KMS-11 (cell line): ENCODE results near the gene RTL10.
"Not testable (repeated sequence)": the region's sequence is repeated elsewhere in the genome, so short reads cannot be mapped to it uniquely, and the experiment has no call there.

Source experiments
- H2AFZ ChIP-seq: fragments of 200-600 bp; sonication (generic); 2 replicates; pipeline ENCODE4 v1.6.1; 2016; ENCODE audit warnings: antibody characterized with exemption, mixed run types, low read depth
- H3K27ac ChIP-seq: fragments of 200-600 bp; sonication (generic); 2 replicates; pipeline ENCODE4 v1.6.1; 2016; ENCODE audit warnings: mild to moderate bottlenecking, mixed run types
- H3K27me3 ChIP-seq: fragments of 200-600 bp; sonication (generic); 2 replicates; pipeline ENCODE4 v1.6.1; 2017; ENCODE audit warnings: mild to moderate bottlenecking, low read depth, mixed run types, moderate library complexity; ENCODE audit not compliant: insufficient read depth
- H3K36me3 ChIP-seq: fragments of 200-600 bp; sonication (generic); 2 replicates; pipeline ENCODE4 v1.6.1; 2017; ENCODE audit warnings: mild to moderate bottlenecking, mixed run types; ENCODE audit not compliant: insufficient read depth
- H3K4me1 ChIP-seq: fragments of 200-600 bp; sonication (generic); 2 replicates; pipeline ENCODE4 v1.6.1; 2016; ENCODE audit warnings: mild to moderate bottlenecking, low read depth, mixed run types; ENCODE audit not compliant: poor library complexity, severe bottlenecking
- H3K4me2 ChIP-seq: fragments of 200-600 bp; sonication (generic); 2 replicates; pipeline ENCODE4 v1.7.0; 2016; ENCODE audit warnings: mild to moderate bottlenecking, mixed run types
- H3K4me3 ChIP-seq: fragments of 200-600 bp; sonication (generic); IDR thresholded peaks from 2 replicates; pipeline ENCODE4 v1.6.1; 2017; ENCODE audit warnings: low read depth, low read length, mixed read lengths; ENCODE audit not compliant: insufficient read depth
- H3K79me2 ChIP-seq: fragments of 200-600 bp; sonication (generic); 2 replicates; pipeline ENCODE4 v1.6.1; 2016; ENCODE audit warnings: low read depth, mixed run types; ENCODE audit not compliant: insufficient read depth
- H3K9ac ChIP-seq: fragments of 200-600 bp; sonication (generic); 2 replicates; pipeline ENCODE4 v1.6.1; 2016; ENCODE audit warnings: mild to moderate bottlenecking, mixed run types
- H4K20me1 ChIP-seq: fragments of 200-600 bp; sonication (generic); 2 replicates; pipeline ENCODE4 v1.6.1; 2016; ENCODE audit warnings: mild to moderate bottlenecking, mixed run types; ENCODE audit not compliant: insufficient read depth
- CTCF ChIP-seq: fragments of 200-600 bp; sonication (generic); conservative IDR thresholded peaks from 2 replicates; pipeline ENCODE4 v1.6.1; 2017; ENCODE audit warnings: low read depth, mild to moderate bottlenecking, antibody characterized with exemption, low read length, moderate library complexity, mixed read lengths

RTL10 gene

GRCh38 chr22:19836512-19836911, 18.2 kb downstream of the RTL10 start:
- Histone ChIP-seq H3K27ac (no peak overlapping the region), H3K4me3 (no peak overlapping the region), H3K36me3 (no peaks in the 10 kb centered on the region), H3K4me2 (no peak overlapping the region), H2AFZ (no peak overlapping the region), H3K9ac (no peak overlapping the region), H4K20me1 (no peaks in the 10 kb centered on the region), H3K27me3 (no peaks in the 10 kb centered on the region), H3K4me1 (peaks cover 17% of the 10 kb centered on the region), H3K79me2 (no peaks in the 10 kb centered on the region; the same call in 1 of the 2 replicates)
- no peak for TF ChIP-seq CTCF

DNA sequence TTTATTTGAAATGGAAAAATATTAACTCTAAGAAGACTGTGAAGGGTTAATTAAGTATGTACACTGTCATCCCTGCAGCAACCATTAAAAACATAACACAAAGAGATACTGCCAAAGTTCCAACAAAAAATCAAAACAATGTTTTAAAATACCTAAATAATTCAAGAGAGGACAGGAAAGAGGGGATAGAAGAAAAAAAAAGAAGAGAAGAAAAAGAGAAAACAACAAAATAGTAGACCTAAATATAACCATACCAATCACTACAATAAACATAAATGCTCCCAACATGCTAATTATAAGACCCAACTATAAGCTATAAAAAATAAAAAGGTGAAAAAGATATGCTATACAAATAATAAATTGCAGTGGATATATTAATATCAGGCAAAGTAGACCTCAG, 20.1 kb downstream of the RTL10 start:
- Histone ChIP-seq H3K4me1 (peaks cover 17% of the 10 kb centered on the region), H4K20me1 (no peaks in the 10 kb centered on the region), H3K36me3 (no peaks in the 10 kb centered on the region), H3K27me3 (no peaks in the 10 kb centered on the region), H3K79me2 (no peaks in the 10 kb centered on the region; the same call in 1 of the 2 replicates), H3K27ac (no peak overlapping the region), H2AFZ (no peak overlapping the region), H3K9ac (no peak overlapping the region), H3K4me2 (no peak overlapping the region), H3K4me3 (no peak overlapping the region)
- TF ChIP-seq CTCF = no peak

DNA sequence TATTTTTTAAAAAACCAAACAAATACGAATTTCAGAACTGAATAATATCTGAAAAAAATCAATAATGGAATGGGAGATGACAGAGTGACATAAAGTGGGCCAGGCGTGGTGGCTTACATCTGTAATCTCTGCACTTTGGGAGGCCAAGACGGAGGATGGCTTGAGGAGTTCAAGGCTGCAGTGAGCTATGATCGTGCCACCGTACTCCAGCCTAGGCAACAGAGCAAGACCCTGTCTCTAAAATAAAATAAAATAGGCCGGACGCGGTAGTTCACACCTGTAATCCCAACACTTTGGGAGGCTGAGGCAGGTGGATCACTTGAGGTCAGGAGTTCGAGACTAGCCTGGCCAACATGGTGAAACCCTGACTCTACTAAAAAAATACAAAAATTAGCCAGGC, 21.3 kb downstream of the RTL10 start:
- not testable (repeated sequence) for H2AFZ ChIP-seq, H4K20me1 ChIP-seq, H3K36me3 ChIP-seq, H3K79me2 ChIP-seq, H3K9ac ChIP-seq, H3K4me3 ChIP-seq, H3K4me2 ChIP-seq, H3K27me3 ChIP-seq, H3K27ac ChIP-seq
- H3K4me1 ChIP-seq = peaks cover 17% of the 10 kb centered on the region

DNA sequence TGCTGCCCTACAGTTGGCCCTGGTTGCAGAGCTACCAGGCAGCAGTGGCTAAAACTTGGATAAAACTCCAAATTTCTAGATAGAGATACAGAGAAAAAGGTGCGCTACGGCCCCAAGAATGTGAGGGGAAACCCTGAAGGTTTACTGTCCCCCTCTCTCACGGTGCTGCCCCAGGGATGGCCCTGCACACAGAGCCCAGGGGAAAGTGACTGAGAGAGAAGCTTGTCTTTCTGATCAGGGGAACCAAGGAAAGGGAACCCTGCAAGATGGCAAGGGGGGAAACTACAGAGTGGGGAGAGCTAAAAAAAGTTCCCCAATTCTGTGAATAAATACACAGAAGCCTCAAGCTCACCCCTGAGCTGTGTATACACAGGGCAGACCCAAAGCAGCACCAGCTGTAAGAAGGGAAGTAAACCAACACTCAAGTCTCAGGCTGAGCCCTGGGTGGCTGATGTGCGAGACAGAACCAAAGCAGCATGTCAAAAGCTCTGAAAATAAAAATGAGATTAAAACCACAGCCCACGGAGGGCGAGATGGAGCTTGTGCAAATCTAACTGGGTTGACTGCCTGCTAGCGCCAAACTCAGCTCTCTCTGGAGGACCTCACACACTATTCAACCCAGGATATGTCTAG, 22.1 kb downstream of the RTL10 start:
- no peak for TF ChIP-seq CTCF
- no peaks in the 10 kb centered on the region for H3K36me3 ChIP-seq
- H3K9ac ChIP-seq = no peak overlapping the region
- no peak overlapping the region for H2AFZ ChIP-seq
- H3K4me2 ChIP-seq = no peak overlapping the region
- no peak overlapping the region for H3K27ac ChIP-seq
- no peaks in the 10 kb centered on the region for H3K27me3 ChIP-seq
- no peaks in the 10 kb centered on the region; the same call in 1 of the 2 replicates for H3K79me2 ChIP-seq
- no peaks in the 10 kb centered on the region for H4K20me1 ChIP-seq
- H3K4me3 ChIP-seq = no peak overlapping the region
- H3K4me1 ChIP-seq = peaks cover 17% of the 10 kb centered on the region

DNA sequence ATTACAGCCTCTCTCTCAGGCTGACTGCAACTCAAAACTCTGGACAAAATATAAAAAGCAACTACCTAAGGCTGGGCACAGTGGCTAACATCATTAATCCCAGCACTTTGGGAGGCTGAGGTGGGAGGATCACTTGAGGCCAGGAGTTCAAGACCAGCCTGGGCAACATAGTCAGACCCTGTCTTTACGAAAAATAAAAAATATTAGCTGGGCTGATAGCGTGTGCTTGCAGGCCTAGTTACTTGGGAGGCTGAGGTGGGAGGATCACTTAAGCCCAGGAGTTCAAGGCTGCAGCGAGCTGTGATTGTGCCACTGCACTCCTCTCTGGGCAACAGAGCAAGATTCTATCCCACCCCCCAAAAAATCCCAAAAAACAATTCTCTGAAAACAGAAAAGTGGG, 22.7 kb downstream of the RTL10 start:
- not testable (repeated sequence) for H3K27me3 ChIP-seq, H3K9ac ChIP-seq, H3K79me2 ChIP-seq, H3K36me3 ChIP-seq, H4K20me1 ChIP-seq, H3K4me3 ChIP-seq, H2AFZ ChIP-seq, H3K27ac ChIP-seq, H3K4me2 ChIP-seq
- H3K4me1 ChIP-seq = peaks cover 17% of the 10 kb centered on the region
